Measurements from ENCODE around the gene GCGR.

GCGR gene

DNA sequence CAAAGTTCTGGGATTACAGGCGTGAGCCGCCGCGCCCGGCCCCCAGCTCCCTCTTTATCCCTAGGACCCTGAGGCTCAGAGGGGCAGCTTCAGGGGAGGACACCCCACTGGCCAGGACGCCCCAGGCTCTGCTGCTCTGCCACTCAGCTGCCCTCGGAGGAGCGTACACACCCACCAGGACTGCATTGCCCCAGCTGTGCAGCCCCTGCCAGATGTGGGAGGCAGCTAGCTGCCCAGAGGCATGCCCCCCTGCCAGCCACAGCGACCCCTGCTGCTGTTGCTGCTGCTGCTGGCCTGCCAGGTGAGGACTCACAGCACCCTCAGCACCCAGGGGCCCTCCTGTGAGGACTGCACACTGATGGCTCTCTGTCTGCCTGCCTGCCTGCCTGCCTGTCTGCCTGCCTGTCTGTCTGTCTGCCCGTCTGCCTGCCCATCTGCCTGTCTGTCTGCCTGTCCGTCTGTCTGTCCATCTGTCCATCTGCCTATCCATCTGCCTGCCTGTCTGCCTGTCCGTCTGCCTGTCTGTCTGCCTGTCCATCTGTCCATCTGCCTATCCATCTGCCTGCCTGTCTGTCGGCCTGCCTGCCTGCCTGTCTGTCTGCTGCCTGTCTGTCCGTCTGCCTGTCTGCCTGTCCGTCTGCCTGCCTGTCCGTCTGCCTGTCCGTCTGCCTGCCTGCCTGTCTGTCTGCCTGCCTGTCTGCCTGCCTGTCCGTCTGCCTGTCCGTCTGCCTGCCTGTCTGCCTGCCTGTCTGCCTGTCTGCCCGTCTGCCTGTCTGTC is 5.0 kb downstream of the GCGR start:
- ChIA-PET POLR2A (interaction anchor here (2.0 kb wide), 1 partner anchor 24 kb away, joined by 7 read pairs; the partner anchor contains the start of gene MCRIP1), CTCF (interaction anchor here (0.6 kb wide), 1 partner anchor 394 kb away, joined by 3 read pairs; no protein-coding TSS in a partner anchor)
- Histone ChIP-seq H3K36me3 (ENCODE audit: control insufficient read depth in 2 of 2, insufficient read depth in 1 of 2, low read length in 2 of 2) (no peaks in the 10 kb centered on the region), H3K4me3 (ENCODE audit: low read depth, low read length) (no peak overlapping the region), H3K9me3 (ENCODE audit: control insufficient read depth, insufficient read depth, low read depth, low read length) (no peaks in the 10 kb centered on the region), H3K27ac (ENCODE audit: extremely low read depth, low read depth, low read length) (no peak overlapping the region), H3K4me1 (ENCODE audit: control insufficient read depth, insufficient read depth, low read length) (peaks cover 2% of the 10 kb centered on the region; the same call in 1 of the 2 replicates)
- TF ChIP-seq, protein P1, sequence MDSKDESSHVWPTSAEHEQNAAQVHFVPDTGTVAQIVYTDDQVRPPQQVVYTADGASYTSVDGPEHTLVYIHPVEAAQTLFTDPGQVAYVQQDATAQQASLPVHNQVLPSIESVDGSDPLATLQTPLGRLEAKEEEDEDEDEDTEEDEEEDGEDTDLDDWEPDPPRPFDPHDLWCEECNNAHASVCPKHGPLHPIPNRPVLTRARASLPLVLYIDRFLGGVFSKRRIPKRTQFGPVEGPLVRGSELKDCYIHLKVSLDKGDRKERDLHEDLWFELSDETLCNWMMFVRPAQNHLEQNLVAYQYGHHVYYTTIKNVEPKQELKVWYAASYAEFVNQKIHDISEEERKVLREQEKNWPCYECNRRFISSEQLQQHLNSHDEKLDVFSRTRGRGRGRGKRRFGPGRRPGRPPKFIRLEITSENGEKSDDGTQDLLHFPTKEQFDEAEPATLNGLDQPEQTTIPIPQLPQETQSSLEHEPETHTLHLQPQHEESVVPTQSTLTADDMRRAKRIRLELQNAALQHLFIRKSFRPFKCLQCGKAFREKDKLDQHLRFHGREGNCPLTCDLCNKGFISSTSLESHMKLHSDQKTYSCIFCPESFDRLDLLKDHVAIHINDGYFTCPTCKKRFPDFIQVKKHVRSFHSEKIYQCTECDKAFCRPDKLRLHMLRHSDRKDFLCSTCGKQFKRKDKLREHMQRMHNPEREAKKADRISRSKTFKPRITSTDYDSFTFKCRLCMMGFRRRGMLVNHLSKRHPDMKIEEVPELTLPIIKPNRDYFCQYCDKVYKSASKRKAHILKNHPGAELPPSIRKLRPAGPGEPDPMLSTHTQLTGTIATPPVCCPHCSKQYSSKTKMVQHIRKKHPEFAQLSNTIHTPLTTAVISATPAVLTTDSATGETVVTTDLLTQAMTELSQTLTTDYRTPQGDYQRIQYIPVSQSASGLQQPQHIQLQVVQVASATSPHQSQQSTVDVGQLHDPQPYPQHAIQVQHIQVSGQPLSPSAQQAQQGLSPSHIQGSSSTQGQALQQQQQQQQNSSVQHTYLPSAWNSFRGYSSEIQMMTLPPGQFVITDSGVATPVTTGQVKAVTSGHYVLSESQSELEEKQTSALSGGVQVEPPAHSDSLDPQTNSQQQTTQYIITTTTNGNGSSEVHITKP (tag by site-specific recombination; IDR thresholded peaks at IDR 0.05), result no peak
- TF ChIP-seq ZNF155 (tag by site-specific recombination; IDR thresholded peaks at IDR 0.05) (no peak), ZBTB7A (tag by site-specific recombination; IDR thresholded peaks at IDR 0.05; ENCODE audit: low read depth) (no peak), BCL11A (tag by site-specific recombination; IDR thresholded peaks at IDR 0.05; ENCODE audit: low read depth) (peak; percentile 58; the same call in 1 of the 2 replicates), ZNF202 (tag by site-specific recombination; IDR thresholded peaks at IDR 0.05; ENCODE audit: borderline replicate concordance) (no peak), SALL2 (tag by site-specific recombination; IDR thresholded peaks at IDR 0.05; ENCODE audit: borderline replicate concordance) (no peak), ZNF223 (tag by site-specific recombination; IDR thresholded peaks at IDR 0.05) (no peak), ZNF48 (tag by site-specific recombination; IDR thresholded peaks at IDR 0.05) (no peak), FEZF1 (tag by site-specific recombination; IDR thresholded peaks at IDR 0.05) (no peak), KLF9 (tag by site-specific recombination; IDR thresholded peaks at IDR 0.05; ENCODE audit: low read depth) (no peak), ZNF169 (tag by site-specific recombination; IDR thresholded peaks at IDR 0.05) (no peak), ZNF701 (tag by site-specific recombination; IDR thresholded peaks at IDR 0.05) (no peak), GLIS1 (tag by site-specific recombination; IDR thresholded peaks at IDR 0.05) (peak; percentile 67), GFI1B (tag by site-specific recombination; IDR thresholded peaks at IDR 0.05) (no peak), ZNF548 (tag by site-specific recombination; IDR thresholded peaks at IDR 0.05) (no peak), HOXC10 (CRISPR knock-in tag; IDR thresholded peaks at IDR 0.05) (no peak), ZNF121 (tag by site-specific recombination; IDR thresholded peaks at IDR 0.05) (no peak), ZNF624 (tag by site-specific recombination; IDR thresholded peaks at IDR 0.05) (no peak), ZNF140 (tag by site-specific recombination; IDR thresholded peaks at IDR 0.05) (no peak), KLF8 (tag by site-specific recombination; IDR thresholded peaks at IDR 0.05) (no peak), SCRT2 (tag by site-specific recombination; IDR thresholded peaks at IDR 0.05) (no peak)
- TF ChIP-seq, protein P2, sequence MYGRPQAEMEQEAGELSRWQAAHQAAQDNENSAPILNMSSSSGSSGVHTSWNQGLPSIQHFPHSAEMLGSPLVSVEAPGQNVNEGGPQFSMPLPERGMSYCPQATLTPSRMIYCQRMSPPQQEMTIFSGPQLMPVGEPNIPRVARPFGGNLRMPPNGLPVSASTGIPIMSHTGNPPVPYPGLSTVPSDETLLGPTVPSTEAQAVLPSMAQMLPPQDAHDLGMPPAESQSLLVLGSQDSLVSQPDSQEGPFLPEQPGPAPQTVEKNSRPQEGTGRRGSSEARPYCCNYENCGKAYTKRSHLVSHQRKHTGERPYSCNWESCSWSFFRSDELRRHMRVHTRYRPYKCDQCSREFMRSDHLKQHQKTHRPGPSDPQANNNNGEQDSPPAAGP (tag by site-specific recombination; IDR thresholded peaks at IDR 0.05), result no peak
- TF ChIP-seq, protein P3, sequence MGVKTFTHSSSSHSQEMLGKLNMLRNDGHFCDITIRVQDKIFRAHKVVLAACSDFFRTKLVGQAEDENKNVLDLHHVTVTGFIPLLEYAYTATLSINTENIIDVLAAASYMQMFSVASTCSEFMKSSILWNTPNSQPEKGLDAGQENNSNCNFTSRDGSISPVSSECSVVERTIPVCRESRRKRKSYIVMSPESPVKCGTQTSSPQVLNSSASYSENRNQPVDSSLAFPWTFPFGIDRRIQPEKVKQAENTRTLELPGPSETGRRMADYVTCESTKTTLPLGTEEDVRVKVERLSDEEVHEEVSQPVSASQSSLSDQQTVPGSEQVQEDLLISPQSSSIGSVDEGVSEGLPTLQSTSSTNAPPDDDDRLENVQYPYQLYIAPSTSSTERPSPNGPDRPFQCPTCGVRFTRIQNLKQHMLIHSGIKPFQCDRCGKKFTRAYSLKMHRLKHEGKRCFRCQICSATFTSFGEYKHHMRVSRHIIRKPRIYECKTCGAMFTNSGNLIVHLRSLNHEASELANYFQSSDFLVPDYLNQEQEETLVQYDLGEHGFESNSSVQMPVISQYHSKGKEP (tag by site-specific recombination; IDR thresholded peaks at IDR 0.05), result no peak
- TF ChIP-seq, protein P4, sequence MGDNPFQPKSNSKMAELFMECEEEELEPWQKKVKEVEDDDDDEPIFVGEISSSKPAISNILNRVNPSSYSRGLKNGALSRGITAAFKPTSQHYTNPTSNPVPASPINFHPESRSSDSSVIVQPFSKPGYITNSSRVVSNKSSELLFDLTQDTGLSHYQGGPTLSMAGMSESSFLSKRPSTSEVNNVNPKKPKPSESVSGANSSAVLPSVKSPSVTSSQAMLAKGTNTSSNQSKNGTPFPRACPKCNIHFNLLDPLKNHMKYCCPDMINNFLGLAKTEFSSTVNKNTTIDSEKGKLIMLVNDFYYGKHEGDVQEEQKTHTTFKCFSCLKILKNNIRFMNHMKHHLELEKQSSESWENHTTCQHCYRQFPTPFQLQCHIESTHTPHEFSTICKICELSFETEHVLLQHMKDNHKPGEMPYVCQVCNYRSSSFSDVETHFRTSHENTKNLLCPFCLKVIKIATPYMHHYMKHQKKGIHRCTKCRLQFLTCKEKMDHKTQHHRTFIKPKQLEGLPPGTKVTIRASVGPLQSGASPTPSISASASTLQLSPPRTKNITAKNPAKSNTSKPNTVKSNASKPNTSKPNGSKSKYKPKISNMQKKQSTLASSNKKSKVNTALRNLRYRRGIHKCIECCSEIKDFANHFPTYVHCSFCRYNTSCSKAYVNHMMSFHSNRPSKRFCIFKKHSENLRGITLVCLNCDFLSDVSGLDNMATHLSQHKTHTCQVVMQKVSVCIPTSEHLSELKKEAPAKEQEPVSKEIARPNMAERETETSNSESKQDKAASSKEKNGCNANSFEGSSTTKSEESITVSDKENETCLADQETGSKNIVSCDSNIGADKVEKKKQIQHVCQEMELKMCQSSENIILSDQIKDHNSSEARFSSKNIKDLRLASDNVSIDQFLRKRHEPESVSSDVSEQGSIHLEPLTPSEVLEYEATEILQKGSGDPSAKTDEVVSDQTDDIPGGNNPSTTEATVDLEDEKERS (tag by site-specific recombination; IDR thresholded peaks at IDR 0.05), result no peak
- TF ChIP-seq, protein P5, sequence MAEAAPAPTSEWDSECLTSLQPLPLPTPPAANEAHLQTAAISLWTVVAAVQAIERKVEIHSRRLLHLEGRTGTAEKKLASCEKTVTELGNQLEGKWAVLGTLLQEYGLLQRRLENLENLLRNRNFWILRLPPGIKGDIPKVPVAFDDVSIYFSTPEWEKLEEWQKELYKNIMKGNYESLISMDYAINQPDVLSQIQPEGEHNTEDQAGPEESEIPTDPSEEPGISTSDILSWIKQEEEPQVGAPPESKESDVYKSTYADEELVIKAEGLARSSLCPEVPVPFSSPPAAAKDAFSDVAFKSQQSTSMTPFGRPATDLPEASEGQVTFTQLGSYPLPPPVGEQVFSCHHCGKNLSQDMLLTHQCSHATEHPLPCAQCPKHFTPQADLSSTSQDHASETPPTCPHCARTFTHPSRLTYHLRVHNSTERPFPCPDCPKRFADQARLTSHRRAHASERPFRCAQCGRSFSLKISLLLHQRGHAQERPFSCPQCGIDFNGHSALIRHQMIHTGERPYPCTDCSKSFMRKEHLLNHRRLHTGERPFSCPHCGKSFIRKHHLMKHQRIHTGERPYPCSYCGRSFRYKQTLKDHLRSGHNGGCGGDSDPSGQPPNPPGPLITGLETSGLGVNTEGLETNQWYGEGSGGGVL (tag by site-specific recombination; IDR thresholded peaks at IDR 0.05), result no peak
- TF ChIP-seq, protein P6, sequence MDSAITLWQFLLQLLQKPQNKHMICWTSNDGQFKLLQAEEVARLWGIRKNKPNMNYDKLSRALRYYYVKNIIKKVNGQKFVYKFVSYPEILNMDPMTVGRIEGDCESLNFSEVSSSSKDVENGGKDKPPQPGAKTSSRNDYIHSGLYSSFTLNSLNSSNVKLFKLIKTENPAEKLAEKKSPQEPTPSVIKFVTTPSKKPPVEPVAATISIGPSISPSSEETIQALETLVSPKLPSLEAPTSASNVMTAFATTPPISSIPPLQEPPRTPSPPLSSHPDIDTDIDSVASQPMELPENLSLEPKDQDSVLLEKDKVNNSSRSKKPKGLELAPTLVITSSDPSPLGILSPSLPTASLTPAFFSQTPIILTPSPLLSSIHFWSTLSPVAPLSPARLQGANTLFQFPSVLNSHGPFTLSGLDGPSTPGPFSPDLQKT (IDR thresholded peaks at IDR 0.05; ENCODE audit: borderline replicate concordance, low read depth, low read length), result no peak
